IMR-90 (cell line): Measurements from ENCODE around the gene GGCT. TPM values are rescaled to one million over a fixed set of nuclear protein-coding genes. Genes with fewer than 3 reads are reported as not detected.

ENCODE experiments used
- ATAC-seq: fragments of 200-7000 bp; cut with Tn5 transposase; 2 replicates; pipeline ENCODE4 v1.9.1; 2020; ENCODE audit warnings: low read depth, mild to moderate bottlenecking, moderate library complexity
- BruUV-seq: library from RNA; stranded (reverse); fragments of 400-500 nt; replicated peaks from 2 replicates; lab custom pipeline; 2021; lab: Mats Ljungman, UMichigan
- CTCF ChIA-PET: fragments of 300-600 bp; formaldehyde crosslinking; extraction: SDS; loops from one replicate; lab custom pipeline; 2021; ENCODE audit warnings: antibody characterized with exemption; lab: Yijun Ruan, JAX
- POLR2A ChIA-PET: fragments of 300-600 bp; sonication (Branson Sonifier 250); formaldehyde crosslinking; loops from one replicate; lab custom pipeline; 2022; ENCODE audit warnings: antibody characterized with exemption; ENCODE audit not compliant: unreplicated experiment; lab: Charles Lee
- DNase-seq: peaks from one replicate; pipeline ENCODE4 v3.0.0; 2013
- H2AFZ ChIP-seq: replicated peaks from 2 replicates; pipeline ENCODE3; 2013; ENCODE audit warnings: low read length, mild to moderate bottlenecking; ENCODE audit not compliant: poor library complexity
- H2AK5ac ChIP-seq: 2 replicates; pipeline ENCODE4 v1.6.1; 2013; ENCODE audit warnings: low read depth, low read length, inconsistent platforms
- H2AK9ac ChIP-seq: replicated peaks from 2 replicates; pipeline ENCODE3; 2013; ENCODE audit warnings: mild to moderate bottlenecking, low read depth, low read length, moderate library complexity; ENCODE audit not compliant: poor library complexity
- H2BK120ac ChIP-seq: 2 replicates; pipeline ENCODE4 v1.6.1; 2013; ENCODE audit warnings: low read depth, low read length, inconsistent platforms
- H2BK15ac ChIP-seq: 3 replicates; pipeline ENCODE4 v1.6.1; 2013; ENCODE audit warnings: low read depth, low read length, inconsistent platforms
- H2BK20ac ChIP-seq: 2 replicates; pipeline ENCODE4 v1.6.1; 2013; ENCODE audit warnings: low read depth, mild to moderate bottlenecking, inconsistent platforms, low read length, moderate library complexity
- H2BK5ac ChIP-seq: 2 replicates; pipeline ENCODE4 v1.6.1; 2013; ENCODE audit warnings: mild to moderate bottlenecking, low read depth, low read length, inconsistent platforms; ENCODE audit not compliant: poor library complexity, severe bottlenecking
- H3K14ac ChIP-seq: replicated peaks from 2 replicates; pipeline ENCODE4 v1.6.1; 2013; ENCODE audit warnings: low read depth, low read length, inconsistent platforms
- H3K18ac ChIP-seq: 2 replicates; pipeline ENCODE4 v1.6.1; 2013; ENCODE audit warnings: low read depth, low read length, control low read depth
- H3K23ac ChIP-seq: 2 replicates; pipeline ENCODE4 v1.6.1; 2013; ENCODE audit warnings: low read depth, low read length, inconsistent platforms
- H3K27ac ChIP-seq: 2 replicates; pipeline ENCODE4 v1.5.1; 2013; ENCODE audit warnings: mild to moderate bottlenecking, control low read depth, low read length; ENCODE audit not compliant: insufficient read depth
- H3K27me3 ChIP-seq: 2 replicates; pipeline ENCODE4 v1.6.1; 2013; ENCODE audit warnings: low read length; ENCODE audit not compliant: control insufficient read depth, insufficient read depth
- H3K36me3 ChIP-seq: 2 replicates; pipeline ENCODE4 v1.6.1; 2013; ENCODE audit warnings: low read length, mixed read lengths; ENCODE audit not compliant: control insufficient read depth, insufficient read depth
- H3K4ac ChIP-seq: 2 replicates; pipeline ENCODE4 v1.6.1; 2013; ENCODE audit warnings: low read depth, low read length, inconsistent platforms
- H3K4me1 ChIP-seq: 2 replicates; pipeline ENCODE4 v1.6.1; 2013; ENCODE audit warnings: low read length, mixed read lengths; ENCODE audit not compliant: control insufficient read depth, insufficient read depth
- H3K4me2 ChIP-seq: 2 replicates; pipeline ENCODE4 v1.6.1; 2013; ENCODE audit warnings: low read depth, mild to moderate bottlenecking, control low read depth, low read length, moderate library complexity
- H3K4me3 ChIP-seq: 2 replicates; pipeline ENCODE4 v1.5.1; 2013; ENCODE audit warnings: low read depth, mild to moderate bottlenecking, control low read depth, low read length, moderate library complexity; ENCODE audit not compliant: insufficient read depth
- H3K56ac ChIP-seq: 2 replicates; pipeline ENCODE4 v1.6.1; 2013; ENCODE audit warnings: low read length, inconsistent platforms; ENCODE audit not compliant: insufficient read depth; ENCODE audit errors: extremely low read depth
- H3K79me1 ChIP-seq, 2 experiments: 2 replicates each; pipeline ENCODE4 v1.6.1; 2013; ENCODE audit warnings: low read length in 2 of 2, inconsistent platforms in 1 of 2, low read depth in 1 of 2
- H3K9ac ChIP-seq: 2 replicates; pipeline ENCODE4 v1.6.1; 2013; ENCODE audit warnings: low read depth, low read length, control low read depth
- H3K9me1 ChIP-seq: 2 replicates; pipeline ENCODE4 v1.6.1; 2013; ENCODE audit warnings: low read length, inconsistent platforms; ENCODE audit not compliant: insufficient read depth
- H3K9me3 ChIP-seq: 2 replicates; pipeline ENCODE4 v1.6.1; 2013; ENCODE audit warnings: low read length; ENCODE audit not compliant: control insufficient read depth, insufficient read depth
- H4K20me1 ChIP-seq: 2 replicates; pipeline ENCODE4 v1.6.1; 2013; ENCODE audit warnings: low read length, inconsistent platforms; ENCODE audit not compliant: insufficient read depth
- H4K5ac ChIP-seq: 2 replicates; pipeline ENCODE4 v1.6.1; 2013; ENCODE audit warnings: mild to moderate bottlenecking, low read depth, low read length, control low read depth
- H4K8ac ChIP-seq, 2 experiments: 2 replicates each; pipeline ENCODE4 v1.6.1; 2013; ENCODE audit warnings: low read depth in 2 of 2, low read length in 2 of 2, control low read depth in 1 of 2, inconsistent platforms in 1 of 2
- H4K91ac ChIP-seq: 2 replicates; pipeline ENCODE4 v1.6.1; 2013; ENCODE audit warnings: low read depth, low read length, inconsistent platforms; ENCODE audit not compliant: insufficient read depth
- CHD1 ChIP-seq: IDR thresholded peaks from 2 replicates; pipeline ENCODE4 v1.6.1; 2012; ENCODE audit warnings: low read depth, low read length, improper control_type of control experiment
- NFE2L2 ChIP-seq: fragments of 150-350 bp; IDR thresholded peaks from 2 replicates; pipeline ENCODE4 v1.6.1; 2016; ENCODE audit warnings: low read depth, mild to moderate bottlenecking, low read length
- POLR2A ChIP-seq: IDR thresholded peaks from 2 replicates; pipeline ENCODE4 v1.6.1; 2012; ENCODE audit warnings: mild to moderate bottlenecking, low read depth, low read length
- RAD21 ChIP-seq: IDR thresholded peaks from 2 replicates; pipeline ENCODE4 v1.6.1; 2012; ENCODE audit warnings: low read length, improper control_type of control experiment
- RFX5 ChIP-seq: IDR thresholded peaks from 2 replicates; pipeline ENCODE4 v1.8.0; 2012; ENCODE audit warnings: low read depth, mild to moderate bottlenecking, low read length, moderate library complexity
- WGBS, 2 experiments: methylation state at CpG; one replicate each; pipeline versions ENCODE4 v1.1.5 to v1.1.7; 2013; ENCODE audit warnings: missing lambda C conversion rate in 2 of 2; ENCODE audit not compliant: insufficient read length in 1 of 2; ENCODE audit errors: extremely low coverage in 2 of 2; 5-methylcytosine and 5-hydroxymethylcytosine counted together
- dilution Hi-C: fragments of 300-500 bp; cut with HindIII; formaldehyde crosslinking; loops from one replicate; pipeline ENCODE4 v1.14.3; 2018; ENCODE audit warnings: low sequenced_read_pairs; ENCODE audit not compliant: unreplicated experiment
- in situ Hi-C: fragments of 300-500 bp; cut with MboI; formaldehyde crosslinking; loops from 3 replicates; pipeline ENCODE4 v1.14.3; 2019; ENCODE audit warnings: low sequenced_read_pairs, inconsistent platforms, mixed read lengths
- intact Hi-C: fragments of 100-400 bp; cut with micrococcal nuclease; formaldehyde crosslinking; loops from 2 replicates; pipeline ENCODE4 v1.10.0; 2022
- polyA plus RNA-seq, 3 experiments: library from polyadenylated mRNA; depleted of rRNA; stranded (reverse); fragments of >200 nt; gene quantifications; 2 replicates each; pipeline ENCODE4 v1.2.3, GENCODE V29; 2012; ENCODE audit warnings: low replicate concordance in 1 of 3
- total RNA-seq: library from RNA; depleted of rRNA; stranded (reverse); fragments of >200 nt; gene quantifications from 2 replicates; pipeline ENCODE4 v1.2.3, GENCODE V29; 2012
- TF ChIP-seq, protein P1 (sequence below): conservative IDR thresholded peaks from 2 replicates; pipeline ENCODE4 v1.5.1; 2012; ENCODE audit warnings: mild to moderate bottlenecking, low read depth, low read length, improper control_type of control experiment
- TF ChIP-seq, protein P2 (sequence below): fragments of 150-350 bp; IDR thresholded peaks from 2 replicates; pipeline ENCODE4 v1.6.1; 2016; ENCODE audit warnings: low read depth, mild to moderate bottlenecking, low read length, moderate library complexity, borderline replicate concordance

Gene GGCT
- total and polyA plus RNA-seq, 2 of the 4 experiments (the other 2 are of a cell fraction) = 12.0 to 18.6 TPM

DNA sequence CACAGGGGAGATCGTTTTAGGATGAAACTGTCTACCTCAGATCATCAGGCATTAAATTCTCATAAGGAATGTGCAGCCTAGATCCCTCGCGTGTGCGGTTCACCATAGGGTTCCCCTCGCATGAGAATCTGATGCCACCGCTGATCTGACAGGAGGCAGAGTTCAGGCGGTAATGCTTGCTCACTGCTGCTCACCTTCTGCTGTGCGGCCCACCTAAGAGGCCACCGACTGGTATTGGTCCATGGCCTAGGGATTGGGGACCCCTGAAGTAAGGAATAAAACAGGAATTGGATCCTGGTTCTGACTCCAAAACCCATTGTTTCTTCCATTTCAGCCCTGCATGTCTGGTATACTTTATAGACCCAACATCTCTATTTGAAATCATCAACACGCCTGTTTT, 30.1 kb downstream of the GGCT start:
- intact Hi-C loops (no loop called here), in situ Hi-C loops (no loop called here), dilution Hi-C loops (no loop called here)
- DNase-seq = no peak
- H2BK20ac ChIP-seq = no peak overlapping the region
- BruUV-seq = no TSS peak
- H4K5ac ChIP-seq = no peak overlapping the region
- H2BK15ac ChIP-seq = no peak overlapping the region
- no peak for ATAC-seq
- H3K36me3 ChIP-seq = no peaks in the 10 kb centered on the region
- H3K4ac ChIP-seq = no peak overlapping the region
- H3K4me3 ChIP-seq = no peak overlapping the region
- H3K9me1 ChIP-seq = peaks cover 18% of the 10 kb centered on the region
- H2AFZ ChIP-seq = no peak overlapping the region
- H3K56ac ChIP-seq = no peak overlapping the region
- H3K9ac ChIP-seq = no peak overlapping the region
- 97% methylated on average over 5 of the region's 10 CpGs; no CpG with 5 or more reads in 1 of the 2 experiments for WGBS, 2 experiments
- H3K27me3 ChIP-seq = no peaks in the 10 kb centered on the region
- no peak overlapping the region for H3K4me2 ChIP-seq
- H4K8ac ChIP-seq = no peak overlapping the region
- H3K14ac ChIP-seq = no peak overlapping the region
- TF ChIP-seq, protein P1, sequence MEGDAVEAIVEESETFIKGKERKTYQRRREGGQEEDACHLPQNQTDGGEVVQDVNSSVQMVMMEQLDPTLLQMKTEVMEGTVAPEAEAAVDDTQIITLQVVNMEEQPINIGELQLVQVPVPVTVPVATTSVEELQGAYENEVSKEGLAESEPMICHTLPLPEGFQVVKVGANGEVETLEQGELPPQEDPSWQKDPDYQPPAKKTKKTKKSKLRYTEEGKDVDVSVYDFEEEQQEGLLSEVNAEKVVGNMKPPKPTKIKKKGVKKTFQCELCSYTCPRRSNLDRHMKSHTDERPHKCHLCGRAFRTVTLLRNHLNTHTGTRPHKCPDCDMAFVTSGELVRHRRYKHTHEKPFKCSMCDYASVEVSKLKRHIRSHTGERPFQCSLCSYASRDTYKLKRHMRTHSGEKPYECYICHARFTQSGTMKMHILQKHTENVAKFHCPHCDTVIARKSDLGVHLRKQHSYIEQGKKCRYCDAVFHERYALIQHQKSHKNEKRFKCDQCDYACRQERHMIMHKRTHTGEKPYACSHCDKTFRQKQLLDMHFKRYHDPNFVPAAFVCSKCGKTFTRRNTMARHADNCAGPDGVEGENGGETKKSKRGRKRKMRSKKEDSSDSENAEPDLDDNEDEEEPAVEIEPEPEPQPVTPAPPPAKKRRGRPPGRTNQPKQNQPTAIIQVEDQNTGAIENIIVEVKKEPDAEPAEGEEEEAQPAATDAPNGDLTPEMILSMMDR = no peak
- TF ChIP-seq CHD1 = no peak
- no peak for TF ChIP-seq NFE2L2
- TF ChIP-seq RAD21 = no peak
- TF ChIP-seq RFX5 = no peak
- no peak for TF ChIP-seq POLR2A
- TF ChIP-seq, protein P2, sequence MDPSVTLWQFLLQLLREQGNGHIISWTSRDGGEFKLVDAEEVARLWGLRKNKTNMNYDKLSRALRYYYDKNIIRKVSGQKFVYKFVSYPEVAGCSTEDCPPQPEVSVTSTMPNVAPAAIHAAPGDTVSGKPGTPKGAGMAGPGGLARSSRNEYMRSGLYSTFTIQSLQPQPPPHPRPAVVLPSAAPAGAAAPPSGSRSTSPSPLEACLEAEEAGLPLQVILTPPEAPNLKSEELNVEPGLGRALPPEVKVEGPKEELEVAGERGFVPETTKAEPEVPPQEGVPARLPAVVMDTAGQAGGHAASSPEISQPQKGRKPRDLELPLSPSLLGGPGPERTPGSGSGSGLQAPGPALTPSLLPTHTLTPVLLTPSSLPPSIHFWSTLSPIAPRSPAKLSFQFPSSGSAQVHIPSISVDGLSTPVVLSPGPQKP = no peak
- no peak overlapping the region for H2BK5ac ChIP-seq
- H4K91ac ChIP-seq = no peak overlapping the region
- no peak overlapping the region for H2BK120ac ChIP-seq
- H2AK5ac ChIP-seq = no peak overlapping the region
- CTCF ChIA-PET = no interaction called here
- no peak overlapping the region for H3K18ac ChIP-seq
- no peak overlapping the region for H3K27ac ChIP-seq
- no peak overlapping the region for H3K23ac ChIP-seq
- H4K20me1 ChIP-seq = peaks cover 9% of the 10 kb centered on the region
- H3K4me1 ChIP-seq = peaks cover 31% of the 10 kb centered on the region
- no peaks in the 10 kb centered on the region for H3K9me3 ChIP-seq
- POLR2A ChIA-PET = no interaction called here
- peaks cover 13 to 71% of the 10 kb centered on the region in 2 experiments for H3K79me1 ChIP-seq
- H2AK9ac ChIP-seq = no peak overlapping the region
